ENCODE data around the gene GPR157.

Gene GPR157

DNA sequence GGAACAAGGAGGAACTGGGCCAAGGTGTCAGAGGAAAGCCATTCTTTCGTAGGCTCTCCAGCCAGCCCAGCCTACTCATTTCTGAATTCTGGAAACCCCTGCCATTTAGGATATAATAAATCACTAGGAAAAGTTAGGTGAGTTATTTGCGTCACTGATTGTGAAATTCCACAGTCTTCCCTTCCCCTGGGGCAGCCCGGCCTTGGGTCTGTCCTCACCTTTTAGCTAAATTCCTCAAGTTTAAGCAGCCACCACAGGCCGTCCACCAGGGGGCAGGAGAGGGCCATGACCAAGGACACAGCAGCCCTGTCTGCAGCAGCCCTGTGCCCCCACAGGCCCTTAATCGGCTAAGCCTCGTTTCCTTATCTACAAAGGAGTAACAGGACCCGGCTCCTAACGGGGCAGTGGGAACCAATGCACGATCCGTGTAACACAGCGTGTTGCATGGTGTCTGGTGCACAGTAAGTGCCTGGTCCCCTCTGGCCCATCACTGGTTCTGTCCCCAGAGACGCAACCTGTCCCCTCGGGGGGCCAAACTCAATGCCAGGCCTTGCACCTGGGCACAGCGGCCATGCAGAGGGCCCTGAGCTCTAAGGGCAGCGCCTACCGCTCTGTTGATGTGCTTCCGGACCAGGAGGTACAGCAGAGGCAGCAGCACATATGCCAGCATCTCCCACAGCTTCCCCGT is 18.1 kb downstream of the GPR157 start:
- 44% methylated on average over 17 of the region's 18 CpGs for WGBS (ENCODE audit: insufficient coverage)
- Histone ChIP-seq H3K9me3 (ENCODE audit: control extremely low read depth in 1 of 5, control insufficient read depth in 4 of 5, insufficient read depth in 2 of 5, low read depth in 1 of 5, low read length in 4 of 5) (no peaks in the 10 kb centered on the region), H3K4me3 (ENCODE audit: control insufficient read depth in 1 of 7, extremely low read depth in 1 of 7, insufficient read depth in 4 of 7, low read depth in 2 of 7, low read length in 6 of 7) (no peak overlapping the region), H3K27ac (ENCODE audit: insufficient read depth in 1 of 2, low read depth in 1 of 2, low read length in 2 of 2, poor library complexity in 1 of 2, severe bottlenecking in 2 of 2) (no peak overlapping the region), H3K27me3 (replicated peaks in 2 of 5; ENCODE audit: control insufficient read depth in 4 of 5, insufficient read depth in 5 of 5, low read length in 4 of 5) (no peaks in the 10 kb centered on the region), H3K4me1 (ENCODE audit: control extremely low read depth in 1 of 4, control insufficient read depth in 4 of 4, insufficient read depth in 4 of 4, low read length in 3 of 4) (peaks cover 0 to 5% (median 0%) of the 10 kb centered on the region in 4 experiments), H3K36me3 (ENCODE audit: control insufficient read depth in 4 of 4, insufficient read depth in 4 of 4, low read length in 3 of 4) (no peaks in the 10 kb centered on the region)
- peak; percentile 89 to 94 (median 91) for DNase-seq
- ChIA-PET CTCF (interaction anchor here (0.6 to 17.0 kb wide), 27 partner anchors 9 to 479 kb away, joined by 3 to 190 read pairs (median 4); no protein-coding TSS in a partner anchor), POLR2A (interaction anchor here (0.5 to 0.7 kb wide), 2 partner anchors 122 to 181 kb away, joined by 3 read pairs; no protein-coding TSS in a partner anchor)

DNA sequence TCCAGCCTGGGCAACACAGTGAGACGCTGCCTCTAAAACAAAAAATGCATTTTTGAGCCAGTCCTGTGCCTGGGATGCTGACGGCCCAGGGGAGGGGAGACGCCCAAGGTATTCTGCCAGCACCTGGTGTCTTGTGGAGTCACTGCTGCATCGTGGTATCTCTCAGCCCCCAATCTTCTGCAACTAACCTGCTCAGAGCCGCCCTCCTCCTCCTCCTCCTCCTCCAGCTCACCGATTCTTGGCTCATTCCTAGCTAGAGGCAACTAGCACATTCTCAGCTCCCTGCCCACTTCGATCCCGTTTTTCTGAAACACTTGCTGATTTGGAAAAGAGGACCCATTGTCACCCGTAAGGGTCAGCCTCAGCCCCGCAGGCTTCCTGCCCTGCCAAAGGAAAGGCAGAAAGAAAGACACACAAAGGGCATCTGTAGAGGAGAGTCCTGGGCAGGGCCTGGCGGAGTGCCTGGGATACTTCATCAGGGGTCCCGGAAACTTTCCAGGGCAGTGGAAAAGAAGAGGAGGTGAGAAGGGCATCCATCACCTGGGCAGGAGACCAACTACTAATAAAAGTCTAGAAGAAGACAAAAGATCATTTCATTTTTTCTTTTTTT is 20.7 kb downstream of the GPR157 start:
- Histone ChIP-seq H3K36me3 (ENCODE audit: control insufficient read depth in 4 of 4, insufficient read depth in 4 of 4, low read length in 3 of 4) (peaks cover 0 to 8% (median 3%) of the 10 kb centered on the region in 4 experiments), H3K9me3 (ENCODE audit: control extremely low read depth in 1 of 5, control insufficient read depth in 4 of 5, insufficient read depth in 2 of 5, low read depth in 1 of 5, low read length in 4 of 5) (no peaks in the 10 kb centered on the region), H3K27me3 (replicated peaks in 2 of 5; ENCODE audit: control insufficient read depth in 4 of 5, insufficient read depth in 5 of 5, low read length in 4 of 5) (no peaks in the 10 kb centered on the region), H3K27ac (ENCODE audit: insufficient read depth in 1 of 2, low read depth in 1 of 2, low read length in 2 of 2, poor library complexity in 1 of 2, severe bottlenecking in 2 of 2) (no peak overlapping the region), H3K4me1 (ENCODE audit: control extremely low read depth in 1 of 4, control insufficient read depth in 4 of 4, insufficient read depth in 4 of 4, low read length in 3 of 4) (peaks cover 0 to 3% (median 0%) of the 10 kb centered on the region in 4 experiments), H3K4me3 (ENCODE audit: control insufficient read depth in 1 of 7, extremely low read depth in 1 of 7, insufficient read depth in 4 of 7, low read depth in 2 of 7, low read length in 6 of 7) (no peak overlapping the region)
- no peak for DNase-seq
- POLR2A ChIA-PET: no interaction called here
- CTCF ChIA-PET: interaction anchor here (0.6 to 17.0 kb wide), 9 partner anchors 8 to 411 kb away, joined by 3 to 190 read pairs (median 3); no protein-coding TSS in a partner anchor
- 100% methylated on average over 10 of the region's 12 CpGs for WGBS (ENCODE audit: insufficient coverage)

DNA sequence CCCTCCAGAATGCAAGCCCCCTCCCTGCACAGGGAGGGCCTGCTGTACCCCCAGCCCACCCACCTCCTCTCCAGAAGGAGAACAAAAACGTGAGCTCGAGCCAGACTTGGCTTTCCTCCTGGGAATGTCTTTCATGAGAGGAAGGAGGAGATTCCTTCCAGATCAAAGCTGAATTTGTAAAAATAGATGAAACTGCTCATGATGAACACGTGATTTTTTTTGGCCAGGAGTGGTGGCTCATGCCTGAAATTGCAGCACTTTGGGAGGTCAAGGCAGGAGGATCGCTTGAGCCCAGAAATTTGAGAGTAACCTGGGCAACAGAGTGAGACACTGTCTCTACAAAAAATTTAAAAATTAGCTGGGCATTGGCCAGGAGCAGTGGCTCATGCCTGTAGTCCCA is 21.8 kb downstream of the GPR157 start:
- 94% methylated on average over 3 of the region's 4 CpGs for WGBS (ENCODE audit: insufficient coverage)
- DNase-seq: no peak
- POLR2A ChIA-PET: interaction anchor here (0.6 kb wide), 1 partner anchor 182 kb away, joined by 3 read pairs; no protein-coding TSS in a partner anchor
- H3K9me3 ChIP-seq (ENCODE audit: control extremely low read depth in 1 of 5, control insufficient read depth in 4 of 5, insufficient read depth in 2 of 5, low read depth in 1 of 5, low read length in 4 of 5): no peaks in the 10 kb centered on the region
- H3K4me3 ChIP-seq (ENCODE audit: control insufficient read depth in 1 of 7, extremely low read depth in 1 of 7, insufficient read depth in 4 of 7, low read depth in 2 of 7, low read length in 6 of 7): no peak overlapping the region
- no peaks in the 10 kb centered on the region for H3K27me3 ChIP-seq (replicated peaks in 2 of 5; ENCODE audit: control insufficient read depth in 4 of 5, insufficient read depth in 5 of 5, low read length in 4 of 5)
- no peak overlapping the region for H3K27ac ChIP-seq (ENCODE audit: insufficient read depth in 1 of 2, low read depth in 1 of 2, low read length in 2 of 2, poor library complexity in 1 of 2, severe bottlenecking in 2 of 2)
- H3K4me1 ChIP-seq (ENCODE audit: control extremely low read depth in 1 of 4, control insufficient read depth in 4 of 4, insufficient read depth in 4 of 4, low read length in 3 of 4): peaks cover 0 to 3% (median 0%) of the 10 kb centered on the region in 4 experiments
- CTCF ChIA-PET: interaction anchor here (0.6 to 17.0 kb wide), 2 partner anchors 21 to 98 kb away, joined by 3 to 190 read pairs; no protein-coding TSS in a partner anchor
- peaks cover 0 to 8% (median 3%) of the 10 kb centered on the region in 4 experiments for H3K36me3 ChIP-seq (ENCODE audit: control insufficient read depth in 4 of 4, insufficient read depth in 4 of 4, low read length in 3 of 4)

DNA sequence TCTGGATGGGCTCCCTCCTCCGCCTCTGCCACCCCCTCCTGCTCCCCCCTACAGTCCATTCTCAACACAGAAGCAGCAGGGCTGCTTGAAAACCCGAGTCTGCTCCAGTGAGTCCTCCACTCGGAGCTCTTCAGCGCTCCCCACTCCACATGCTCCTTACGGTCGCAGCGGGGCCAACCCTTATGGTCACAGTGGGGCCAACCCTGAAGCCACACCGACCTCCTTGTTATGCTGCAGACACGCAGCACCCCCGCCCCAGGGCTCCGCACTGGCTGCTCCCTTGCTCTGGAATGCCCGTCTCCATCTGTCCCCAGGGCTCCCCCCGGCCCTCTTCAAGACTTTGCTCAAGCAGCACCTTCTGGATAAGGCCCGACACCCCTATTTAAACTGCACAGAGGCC is 22.6 kb downstream of the GPR157 start:
- Histone ChIP-seq H3K4me1 (ENCODE audit: control extremely low read depth in 1 of 4, control insufficient read depth in 4 of 4, insufficient read depth in 4 of 4, low read length in 3 of 4) (peaks cover 0 to 3% (median 0%) of the 10 kb centered on the region in 4 experiments), H3K4me3 (ENCODE audit: control insufficient read depth in 1 of 7, extremely low read depth in 1 of 7, insufficient read depth in 4 of 7, low read depth in 2 of 7, low read length in 6 of 7) (no peak overlapping the region), H3K27ac (ENCODE audit: insufficient read depth in 1 of 2, low read depth in 1 of 2, low read length in 2 of 2, poor library complexity in 1 of 2, severe bottlenecking in 2 of 2) (no peak overlapping the region), H3K27me3 (replicated peaks in 2 of 5; ENCODE audit: control insufficient read depth in 4 of 5, insufficient read depth in 5 of 5, low read length in 4 of 5) (no peaks in the 10 kb centered on the region), H3K9me3 (ENCODE audit: control extremely low read depth in 1 of 5, control insufficient read depth in 4 of 5, insufficient read depth in 2 of 5, low read depth in 1 of 5, low read length in 4 of 5) (no peaks in the 10 kb centered on the region), H3K36me3 (ENCODE audit: control insufficient read depth in 4 of 4, insufficient read depth in 4 of 4, low read length in 3 of 4) (peaks cover 0 to 8% (median 3%) of the 10 kb centered on the region in 4 experiments)
- CTCF ChIA-PET: interaction anchor here (17.0 kb wide), 1 partner anchor 97 kb away, joined by 190 read pairs; no protein-coding TSS in a partner anchor
- DNase-seq: no peak
- POLR2A ChIA-PET: no interaction called here
- WGBS (ENCODE audit: insufficient coverage): 96% methylated on average over 12 of the region's 14 CpGs

DNA sequence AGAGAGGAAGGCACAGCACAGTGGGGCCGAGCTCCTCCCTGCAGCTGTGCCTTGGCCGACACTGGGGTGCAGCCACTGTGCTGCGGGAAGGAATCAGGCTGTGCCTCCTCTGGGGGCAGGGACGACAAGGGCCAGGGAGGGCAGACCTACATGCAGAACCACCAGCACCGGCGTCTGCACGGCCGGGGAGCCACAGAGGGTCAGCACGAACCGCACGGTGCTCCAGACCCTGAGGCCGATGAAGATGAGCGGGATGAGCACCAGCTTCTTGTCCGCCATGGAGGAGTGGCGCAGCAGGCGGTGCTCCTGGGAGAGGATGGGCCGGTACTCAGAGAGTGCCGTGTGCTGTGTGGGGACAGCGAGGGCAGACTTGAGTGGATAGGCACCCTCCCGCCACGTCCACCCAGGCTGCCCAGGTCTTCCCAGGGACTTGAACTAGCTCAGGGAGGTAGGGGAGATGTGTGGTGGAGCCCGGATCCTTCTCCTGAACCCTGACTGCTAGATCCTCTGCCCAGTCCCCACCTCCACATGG is 23.5 kb downstream of the GPR157 start:
- H3K27me3 ChIP-seq (replicated peaks in 2 of 5; ENCODE audit: control insufficient read depth in 4 of 5, insufficient read depth in 5 of 5, low read length in 4 of 5): no peaks in the 10 kb centered on the region
- ChIA-PET CTCF (interaction anchor here (1.0 to 17.0 kb wide), 4 partner anchors 24 to 96 kb away, joined by 3 to 190 read pairs (median 4); partner anchors contain the start of gene GPR157), POLR2A (interaction anchor here (0.6 kb wide), 1 partner anchor 94 kb away, joined by 3 read pairs; no protein-coding TSS in a partner anchor)
- no peaks in the 10 kb centered on the region for H3K4me1 ChIP-seq (ENCODE audit: control extremely low read depth in 1 of 4, control insufficient read depth in 4 of 4, insufficient read depth in 4 of 4, low read length in 3 of 4)
- H3K27ac ChIP-seq (ENCODE audit: insufficient read depth in 1 of 2, low read depth in 1 of 2, low read length in 2 of 2, poor library complexity in 1 of 2, severe bottlenecking in 2 of 2): no peak overlapping the region
- no peaks in the 10 kb centered on the region for H3K9me3 ChIP-seq (ENCODE audit: control extremely low read depth in 1 of 5, control insufficient read depth in 4 of 5, insufficient read depth in 2 of 5, low read depth in 1 of 5, low read length in 4 of 5)
- DNase-seq: no peak
- 95% methylated on average over 21 of the region's 22 CpGs for WGBS (ENCODE audit: insufficient coverage)
- peaks cover 0 to 8% (median 3%) of the 10 kb centered on the region in 4 experiments for H3K36me3 ChIP-seq (ENCODE audit: control insufficient read depth in 4 of 4, insufficient read depth in 4 of 4, low read length in 3 of 4)
- no peak overlapping the region for H3K4me3 ChIP-seq (ENCODE audit: control insufficient read depth in 1 of 7, extremely low read depth in 1 of 7, insufficient read depth in 4 of 7, low read depth in 2 of 7, low read length in 6 of 7)

DNA sequence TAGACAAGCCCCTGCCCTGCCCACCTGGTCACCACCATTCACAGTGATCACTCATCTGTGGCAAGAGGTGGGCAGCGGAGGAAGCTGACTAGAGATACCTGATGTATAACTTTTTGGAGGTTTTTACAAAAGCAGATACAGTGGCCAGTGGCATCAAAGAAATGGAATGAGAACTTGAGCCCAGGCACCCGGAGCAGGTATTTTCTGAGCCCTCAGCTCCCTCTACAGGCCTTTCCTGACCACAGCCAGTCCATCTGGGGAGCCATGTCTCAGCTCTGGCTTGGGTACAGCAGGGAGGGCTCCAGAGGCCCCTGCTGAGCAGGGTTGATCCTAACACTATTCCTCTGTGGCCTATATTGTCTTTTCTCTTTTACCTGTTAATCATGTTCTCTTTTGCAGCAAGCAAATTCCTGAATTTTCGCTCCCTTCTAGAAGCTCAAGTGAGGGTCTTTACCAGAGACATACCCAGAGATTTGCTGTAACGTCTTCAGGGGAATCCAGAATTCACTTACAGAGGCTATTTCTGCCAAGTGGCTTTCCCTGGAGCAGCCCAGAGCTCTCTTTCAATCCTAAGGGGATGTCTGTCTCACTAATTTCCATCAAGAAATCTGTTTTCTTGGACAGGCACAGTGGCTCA is 27.3 kb downstream of the GPR157 start:
- H3K27ac ChIP-seq (ENCODE audit: insufficient read depth in 1 of 2, low read depth in 1 of 2, low read length in 2 of 2, poor library complexity in 1 of 2, severe bottlenecking in 2 of 2): no peak overlapping the region
- no peaks in the 10 kb centered on the region for H3K4me1 ChIP-seq (ENCODE audit: control extremely low read depth in 1 of 4, control insufficient read depth in 4 of 4, insufficient read depth in 4 of 4, low read length in 3 of 4)
- H3K36me3 ChIP-seq (ENCODE audit: control insufficient read depth in 4 of 4, insufficient read depth in 4 of 4, low read length in 3 of 4): peaks cover 0 to 8% (median 3%) of the 10 kb centered on the region in 4 experiments
- no peak overlapping the region for H3K4me3 ChIP-seq (ENCODE audit: control insufficient read depth in 1 of 7, extremely low read depth in 1 of 7, insufficient read depth in 4 of 7, low read depth in 2 of 7, low read length in 6 of 7)
- 95% methylated on average over 2 of the region's 4 CpGs for WGBS (ENCODE audit: insufficient coverage)
- H3K9me3 ChIP-seq (ENCODE audit: control extremely low read depth in 1 of 5, control insufficient read depth in 4 of 5, insufficient read depth in 2 of 5, low read depth in 1 of 5, low read length in 4 of 5): no peaks in the 10 kb centered on the region
- ChIA-PET POLR2A (interaction anchor here (0.7 kb wide), 1 partner anchor 116 kb away, joined by 3 read pairs; no protein-coding TSS in a partner anchor), CTCF (interaction anchor here (0.6 to 17.0 kb wide), 24 partner anchors 18 to 223 kb away, joined by 3 to 190 read pairs (median 4); partner anchors contain the start of gene ENO1)
- H3K27me3 ChIP-seq (replicated peaks in 2 of 5; ENCODE audit: control insufficient read depth in 4 of 5, insufficient read depth in 5 of 5, low read length in 4 of 5): no peaks in the 10 kb centered on the region
- DNase-seq: peak; percentile 61 to 77 (median 73)

Data from common myeloid progenitor, CD34-positive (primary cell).